ENCODE results near the gene TBC1D22A. TPM values are rescaled to one million over a fixed set of nuclear protein-coding genes. Genes with fewer than 3 reads are reported as not detected.

The TBC1D22A gene
- total RNA-seq, 1 experiment from 2014 or later, result 32.6 TPM

DNA sequence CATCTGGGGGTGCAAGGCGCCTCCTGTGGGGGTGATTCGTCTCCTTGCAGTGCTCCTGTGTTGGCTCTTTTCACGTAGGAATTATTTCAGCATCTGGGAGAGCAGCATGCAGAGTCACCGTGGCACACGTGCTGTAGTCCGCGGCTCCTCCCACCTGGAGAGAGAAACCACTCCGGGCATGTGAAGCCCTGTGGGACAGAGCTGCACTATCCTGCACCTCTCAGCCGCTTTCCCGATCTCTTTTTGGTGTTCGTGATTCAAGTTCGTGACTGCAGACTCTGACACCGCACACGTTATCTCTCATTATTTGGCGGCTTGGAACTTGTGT, 394.6 kb downstream of the TBC1D22A start:
- POLR2A ChIA-PET, result no interaction called here

DNA sequence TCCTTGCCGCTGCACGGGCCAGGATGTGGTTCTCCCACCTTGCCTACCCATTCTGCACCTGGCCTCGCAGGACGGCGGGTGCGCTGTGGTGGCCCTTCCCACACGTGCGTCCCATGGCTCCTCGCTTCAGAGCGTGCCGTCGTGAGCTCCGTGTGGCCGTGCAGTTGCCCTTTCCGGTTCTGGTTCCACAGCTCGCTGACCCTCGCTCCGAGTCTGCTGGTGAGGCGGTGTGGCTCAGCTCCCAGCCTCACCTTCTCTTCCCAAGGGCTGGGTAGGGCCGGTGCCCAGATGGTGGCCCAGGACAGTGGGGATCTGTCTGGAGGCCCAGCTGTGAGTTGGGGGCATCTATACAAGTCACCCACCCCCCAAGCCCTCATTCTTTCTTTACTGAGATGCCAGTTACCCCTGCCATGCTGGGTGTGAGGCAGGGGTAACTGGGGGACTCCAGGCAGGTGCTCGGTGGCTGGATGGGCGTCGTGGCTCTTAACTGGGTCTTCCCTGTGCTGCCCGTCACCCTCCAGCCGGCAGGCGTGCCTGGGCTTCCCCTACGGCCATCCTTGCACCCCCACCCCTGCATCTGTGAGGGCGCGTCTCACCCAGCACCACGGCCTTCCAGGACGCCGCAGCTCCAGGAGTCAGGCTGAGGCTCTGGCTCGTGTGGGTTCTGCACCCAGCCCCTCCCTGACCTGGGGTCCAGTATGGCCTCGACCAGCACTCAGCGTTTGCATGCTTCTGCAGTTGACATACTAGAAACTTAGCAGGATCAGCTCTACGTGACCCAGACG, 395.2 kb downstream of the TBC1D22A start:
- H3K9me3 ChIP-seq, result no peaks in the 10 kb centered on the region
- no peak overlapping the region for H3K27ac Mint-ChIP-seq (ENCODE audit: unreplicated experiment)
- BruUV-seq (replicated peaks), result no TSS peak

More for the DNA sequence above, 394.6 kb downstream of the TBC1D22A start:
- intact Hi-C loops (cut with micrococcal nuclease; ENCODE audit: unreplicated experiment), result no loop called here
- Mint-ChIP-seq H3K27me3 (ENCODE audit: insufficient read depth, unreplicated experiment) (no peaks in the 10 kb centered on the region), H3K9me3 (ENCODE audit: unreplicated experiment) (no peaks in the 10 kb centered on the region), H3K4me3 (ENCODE audit: unreplicated experiment) (no peak overlapping the region), H3K36me3 (ENCODE audit: insufficient read depth, unreplicated experiment) (peaks cover 18% of the 10 kb centered on the region), H3K27ac (ENCODE audit: unreplicated experiment) (no peak overlapping the region), H3K4me1 (ENCODE audit: low read depth, unreplicated experiment) (no peaks in the 10 kb centered on the region)
- no TSS peak for BruUV-seq (replicated peaks)
- H3K9me3 ChIP-seq, result no peaks in the 10 kb centered on the region
- no peaks in the 10 kb centered on the region for H3K27me3 ChIP-seq (replicated peaks; ENCODE audit: control insufficient read depth, insufficient read depth, low read length)
- H3K4me1 ChIP-seq, result no peaks in the 10 kb centered on the region
- CTCF ChIA-PET, result no interaction called here
- TF ChIP-seq, protein P1, sequence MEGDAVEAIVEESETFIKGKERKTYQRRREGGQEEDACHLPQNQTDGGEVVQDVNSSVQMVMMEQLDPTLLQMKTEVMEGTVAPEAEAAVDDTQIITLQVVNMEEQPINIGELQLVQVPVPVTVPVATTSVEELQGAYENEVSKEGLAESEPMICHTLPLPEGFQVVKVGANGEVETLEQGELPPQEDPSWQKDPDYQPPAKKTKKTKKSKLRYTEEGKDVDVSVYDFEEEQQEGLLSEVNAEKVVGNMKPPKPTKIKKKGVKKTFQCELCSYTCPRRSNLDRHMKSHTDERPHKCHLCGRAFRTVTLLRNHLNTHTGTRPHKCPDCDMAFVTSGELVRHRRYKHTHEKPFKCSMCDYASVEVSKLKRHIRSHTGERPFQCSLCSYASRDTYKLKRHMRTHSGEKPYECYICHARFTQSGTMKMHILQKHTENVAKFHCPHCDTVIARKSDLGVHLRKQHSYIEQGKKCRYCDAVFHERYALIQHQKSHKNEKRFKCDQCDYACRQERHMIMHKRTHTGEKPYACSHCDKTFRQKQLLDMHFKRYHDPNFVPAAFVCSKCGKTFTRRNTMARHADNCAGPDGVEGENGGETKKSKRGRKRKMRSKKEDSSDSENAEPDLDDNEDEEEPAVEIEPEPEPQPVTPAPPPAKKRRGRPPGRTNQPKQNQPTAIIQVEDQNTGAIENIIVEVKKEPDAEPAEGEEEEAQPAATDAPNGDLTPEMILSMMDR (IDR thresholded peaks at IDR 0.05; ENCODE audit: insufficient read depth in 1 of 2, low read depth in 1 of 2, low read length in 1 of 2, severe bottlenecking in 1 of 2, unreplicated experiment in 1 of 2), result no peak
- no peak overlapping the region for H3K4me3 ChIP-seq (ENCODE audit: low read depth, low read length)
- no peaks in the 10 kb centered on the region for H3K36me3 ChIP-seq (ENCODE audit: control insufficient read depth, insufficient read depth, low read length)
- no peak for DNase-seq

DNA sequence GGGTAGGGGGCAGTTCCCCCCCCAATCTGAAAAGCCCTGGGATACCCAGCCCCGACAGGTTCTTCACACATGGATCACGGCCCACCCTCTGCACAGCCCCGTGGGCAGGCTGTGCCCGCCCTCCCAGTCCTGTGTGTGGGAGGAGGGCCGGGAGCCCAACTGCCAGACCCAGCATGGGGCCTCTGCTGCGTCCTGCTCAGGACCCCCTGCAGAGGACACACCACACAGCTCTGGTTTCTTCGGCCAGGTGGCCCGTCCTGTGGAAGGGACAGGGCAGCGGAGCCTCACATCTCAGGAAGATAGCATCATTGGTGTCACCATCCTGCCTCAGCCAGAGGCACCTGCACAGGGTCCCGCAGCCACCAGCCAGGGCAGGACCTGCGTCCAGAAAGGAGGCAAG, 396.0 kb downstream of the TBC1D22A start:
- Histone ChIP-seq H3K36me3 (ENCODE audit: control insufficient read depth, insufficient read depth, low read length) (no peaks in the 10 kb centered on the region), H3K4me3 (ENCODE audit: low read depth, low read length) (no peak overlapping the region), H3K4me1 (no peaks in the 10 kb centered on the region), H3K9me3 (no peaks in the 10 kb centered on the region), H3K27me3 (replicated peaks; ENCODE audit: control insufficient read depth, insufficient read depth, low read length) (no peaks in the 10 kb centered on the region)
- intact Hi-C loops (cut with micrococcal nuclease; ENCODE audit: unreplicated experiment), result no loop called here
- Mint-ChIP-seq H3K27ac (ENCODE audit: unreplicated experiment) (no peak overlapping the region), H3K9me3 (ENCODE audit: unreplicated experiment) (no peaks in the 10 kb centered on the region), H3K36me3 (ENCODE audit: insufficient read depth, unreplicated experiment) (peaks cover 13% of the 10 kb centered on the region), H3K27me3 (ENCODE audit: insufficient read depth, unreplicated experiment) (no peaks in the 10 kb centered on the region), H3K4me1 (ENCODE audit: low read depth, unreplicated experiment) (no peaks in the 10 kb centered on the region), H3K4me3 (ENCODE audit: unreplicated experiment) (no peak overlapping the region)
- CTCF ChIA-PET, result no interaction called here
- no peak for DNase-seq
- TF ChIP-seq, protein P1 (IDR thresholded peaks at IDR 0.05; ENCODE audit: insufficient read depth in 1 of 2, low read depth in 1 of 2, low read length in 1 of 2, severe bottlenecking in 1 of 2, unreplicated experiment in 1 of 2), result no peak
- POLR2A ChIA-PET, result no interaction called here
- no TSS peak for BruUV-seq (replicated peaks)

More for the DNA sequence above, 395.2 kb downstream of the TBC1D22A start:
- no peaks in the 10 kb centered on the region for H3K4me1 ChIP-seq
- Mint-ChIP-seq H3K4me3 (ENCODE audit: unreplicated experiment) (no peak overlapping the region), H3K4me1 (ENCODE audit: low read depth, unreplicated experiment) (no peaks in the 10 kb centered on the region), H3K9me3 (ENCODE audit: unreplicated experiment) (no peaks in the 10 kb centered on the region), H3K36me3 (ENCODE audit: insufficient read depth, unreplicated experiment) (peaks cover 14% of the 10 kb centered on the region), H3K27me3 (ENCODE audit: insufficient read depth, unreplicated experiment) (no peaks in the 10 kb centered on the region)
- no peaks in the 10 kb centered on the region for H3K27me3 ChIP-seq (replicated peaks; ENCODE audit: control insufficient read depth, insufficient read depth, low read length)
- H3K4me3 ChIP-seq (ENCODE audit: low read depth, low read length), result no peak overlapping the region
- no peak for DNase-seq
- ChIA-PET CTCF (no interaction called here), POLR2A (no interaction called here)
- no peaks in the 10 kb centered on the region for H3K36me3 ChIP-seq (ENCODE audit: control insufficient read depth, insufficient read depth, low read length)
- TF ChIP-seq, protein P1 (IDR thresholded peaks at IDR 0.05; ENCODE audit: insufficient read depth in 1 of 2, low read depth in 1 of 2, low read length in 1 of 2, severe bottlenecking in 1 of 2, unreplicated experiment in 1 of 2), result no peak
- intact Hi-C loops (cut with micrococcal nuclease; ENCODE audit: unreplicated experiment), result no loop called here
